Measurements from ENCODE around the gene MYO5B. TPM values are rescaled to one million over a fixed set of nuclear protein-coding genes. Genes with fewer than 3 reads are reported as not detected.

MYO5B gene
- total and polyA plus RNA-seq, 9 of the 15 experiments (the other 6 are each of a cell fraction or from before 2014, with no cell fraction given) = 0.07 to 0.42 (median 0.28) TPM

- H3K4me1 ChIP-seq (replicated peaks in 1 of 2; ENCODE audit: control insufficient read depth in 2 of 2, insufficient read depth in 2 of 2, low read length in 2 of 2) = no peaks in the 10 kb centered on the region
- no peaks in the 10 kb centered on the region for H3K9me1 ChIP-seq (ENCODE audit: control insufficient read depth, insufficient read depth, low read length)
- CTCF ChIA-PET (ENCODE audit: low intra/inter-chr PET ratio) = no interaction called here
- no peaks in the 10 kb centered on the region for H3K79me2 ChIP-seq (ENCODE audit: control insufficient read depth, insufficient read depth, low read length)
- peaks cover 0 to 29% of the 10 kb centered on the region in 2 experiments; a peak in 2 of 5 replicates for H3K27me3 ChIP-seq (ENCODE audit: control insufficient read depth in 2 of 2, insufficient read depth in 2 of 2, low read length in 2 of 2)
- no peak overlapping the region for H3K27ac ChIP-seq (ENCODE audit: extremely low read depth, low read depth, low read length)
- in situ Hi-C loops (cut with MboI) (no loop called here), intact Hi-C loops (cut with micrococcal nuclease) (no loop called here)
- no peak overlapping the region for H2AFZ ChIP-seq (ENCODE audit: low read depth, low read length)
- WGBS (ENCODE audit: insufficient coverage, low coverage, missing lambda C conversion rate) = 0% methylated on average over 3 of the region's 3 CpGs
- ATAC-seq = no peak
- no peaks in the 10 kb centered on the region for H3K36me3 ChIP-seq (ENCODE audit: control insufficient read depth, insufficient read depth, low read length)
- POLR2A ChIA-PET = no interaction called here
- no peak overlapping the region for H3K4me2 ChIP-seq (ENCODE audit: insufficient read depth, low read length)
- DNase-seq (ENCODE audit: extremely low read depth in 1 of 4, low spot score in 3 of 4) = no peak
- no peaks in the 10 kb centered on the region for H4K20me1 ChIP-seq (replicated peaks; ENCODE audit: control insufficient read depth, insufficient read depth, low read length)
- no TSS peak for BruUV-seq (replicated peaks)
- H3K9ac ChIP-seq (ENCODE audit: insufficient read depth in 1 of 2, low read depth in 2 of 2, low read length in 2 of 2) = no peak overlapping the region
- TF ChIP-seq NCOA1 (IDR thresholded peaks at IDR 0.05; ENCODE audit: low read depth) (no peak), ZFP36 (IDR thresholded peaks at IDR 0.05; ENCODE audit: low read depth, low read length, partially characterized antibody) (no peak), WHSC1 (IDR thresholded peaks at IDR 0.05; ENCODE audit: low read length) (no peak), HMGN3 (IDR thresholded peaks at IDR 0.05; ENCODE audit: borderline replicate concordance, extremely low read depth, insufficient read length, low read depth, low read length) (no peak), RUNX1 (IDR thresholded peaks at IDR 0.05; ENCODE audit: low read depth) (no peak), ZBTB43 (CRISPR knock-in tag; IDR thresholded peaks at IDR 0.05) (no peak)
- no peak for FAIRE-seq
- H3K4me3 ChIP-seq = no peak overlapping the region
- H3K9me3 ChIP-seq (replicated peaks; ENCODE audit: control insufficient read depth, insufficient read depth, low read depth, low read length) = no peaks in the 10 kb centered on the region
Measured at GRCh38 chr18:49933530-49934128, 261.3 kb downstream of the MYO5B start.
